SK-N-SH treated with all-trans-retinoic acid at 6 μM for 48 hours (cell line): ENCODE measurements around the gene BBS9.

Source experiments
- ATAC-seq: fragments of 200-7000 bp; cut with Tn5 transposase; 3 replicates; pipeline ENCODE4 v1.9.1; 2020; ENCODE audit warnings: mild to moderate bottlenecking, moderate library complexity
- ARNTL ChIP-seq: fragments of 450-650 bp; formaldehyde crosslinking; IDR thresholded peaks from 2 replicates; pipeline ENCODE4 v1.5.0; 2020; ENCODE audit warnings: low read depth, mild to moderate bottlenecking, moderate library complexity, borderline replicate concordance
- BACH2 ChIP-seq: fragments of 250-450 bp; sonication (Bioruptor Pico); IDR thresholded peaks from 2 replicates; pipeline ENCODE4 v1.9.0; 2021; ENCODE audit warnings: mild to moderate bottlenecking, borderline replicate concordance
- CSDC2 ChIP-seq: fragments of 250-450 bp; sonication (Bioruptor Pico); IDR thresholded peaks from 2 replicates; pipeline ENCODE4 v1.5.0; 2020; ENCODE audit warnings: mild to moderate bottlenecking, moderate library complexity
- ESRRG ChIP-seq: fragments of 250-450 bp; sonication (Bioruptor Pico); IDR thresholded peaks from 2 replicates; pipeline ENCODE4 v1.6.1; 2021; ENCODE audit warnings: mild to moderate bottlenecking
- GLIS3 ChIP-seq: fragments of 250-450 bp; sonication (Bioruptor Pico); IDR thresholded peaks from 2 replicates; pipeline ENCODE4 v1.5.0; 2020; ENCODE audit warnings: mild to moderate bottlenecking, moderate library complexity
- ISL1 ChIP-seq: fragments of 250-450 bp; sonication (Bioruptor Pico); IDR thresholded peaks from 2 replicates; pipeline ENCODE4 v2.1.2; 2022; ENCODE audit warnings: mild to moderate bottlenecking, moderate library complexity
- OSR1 ChIP-seq: fragments of 250-450 bp; sonication (Bioruptor Pico); IDR thresholded peaks from 2 replicates; pipeline ENCODE4 v1.8.0; 2022; ENCODE audit warnings: moderate library complexity, mild to moderate bottlenecking, inconsistent platforms
- PPARA ChIP-seq: fragments of 250-450 bp; sonication (Bioruptor Pico); IDR thresholded peaks from 2 replicates; pipeline ENCODE4 v1.5.0; 2020; ENCODE audit warnings: mild to moderate bottlenecking, borderline replicate concordance
- RARB ChIP-seq: fragments of 250-450 bp; sonication (Bioruptor Pico); IDR thresholded peaks from 2 replicates; pipeline ENCODE4 v1.8.0; 2021; ENCODE audit warnings: mild to moderate bottlenecking, moderate library complexity
- SNAI2 ChIP-seq: fragments of 250-450 bp; sonication (Bioruptor Pico); IDR thresholded peaks from 2 replicates; pipeline ENCODE4 v1.5.0; 2020; ENCODE audit warnings: mild to moderate bottlenecking, moderate library complexity
- TCF4 ChIP-seq: fragments of 250-450 bp; sonication (Bioruptor Pico); IDR thresholded peaks from 2 replicates; pipeline ENCODE4 v1.8.0; 2021; ENCODE audit warnings: mild to moderate bottlenecking, moderate library complexity, borderline replicate concordance
- TOX ChIP-seq: fragments of 250-450 bp; sonication (Bioruptor Pico); IDR thresholded peaks from 2 replicates; pipeline ENCODE4 v1.8.0; 2021; ENCODE audit warnings: mild to moderate bottlenecking, moderate library complexity, borderline replicate concordance
- TSHZ2 ChIP-seq: fragments of 250-450 bp; sonication (Bioruptor Pico); IDR thresholded peaks from 2 replicates; pipeline ENCODE4 v1.5.0; 2020; ENCODE audit warnings: mild to moderate bottlenecking, moderate library complexity
- ZC3H10 ChIP-seq: fragments of 250-450 bp; sonication (Bioruptor Pico); IDR thresholded peaks from 2 replicates; pipeline ENCODE4 v1.5.1; 2021; ENCODE audit warnings: mild to moderate bottlenecking, moderate library complexity
- ZFP3 ChIP-seq: fragments of 250-450 bp; sonication (Bioruptor Pico); IDR thresholded peaks from 2 replicates; pipeline ENCODE4 v1.5.0; 2020; ENCODE audit warnings: mild to moderate bottlenecking, moderate library complexity
- ZNF70 ChIP-seq: fragments of 450-650 bp; formaldehyde crosslinking; IDR thresholded peaks from 2 replicates; pipeline ENCODE4 v1.5.0; 2020; ENCODE audit warnings: mild to moderate bottlenecking, moderate library complexity
- ZNF8 ChIP-seq: fragments of 450-650 bp; formaldehyde crosslinking; IDR thresholded peaks from 2 replicates; pipeline ENCODE4 v1.5.0; 2020; ENCODE audit warnings: mild to moderate bottlenecking, moderate library complexity
- TF ChIP-seq, protein P1 (sequence below): fragments of 250-450 bp; sonication (Bioruptor Pico); IDR thresholded peaks from 2 replicates; pipeline ENCODE4 v1.5.1; 2020; ENCODE audit warnings: low read depth, mild to moderate bottlenecking, moderate library complexity
- TF ChIP-seq, protein P2 (sequence below): fragments of 250-450 bp; sonication (Bioruptor Pico); IDR thresholded peaks from 2 replicates; pipeline ENCODE4 v1.5.1; 2021; ENCODE audit warnings: mild to moderate bottlenecking, moderate library complexity
- TF ChIP-seq, protein P3 (sequence below): fragments of 250-450 bp; sonication (Bioruptor Pico); IDR thresholded peaks from 2 replicates; pipeline ENCODE4 v1.8.0; 2021; ENCODE audit warnings: low read depth, mild to moderate bottlenecking, moderate library complexity, borderline replicate concordance
- TF ChIP-seq, protein P4 (sequence below): fragments of 250-450 bp; sonication (Bioruptor Pico); IDR thresholded peaks from 2 replicates; pipeline ENCODE4 v1.8.0; 2020; ENCODE audit warnings: mild to moderate bottlenecking, moderate library complexity, borderline replicate concordance

Gene BBS9

GRCh38 chr7:33346055-33346454 lies 216.7 kb downstream of the BBS9 start:
- ATAC-seq = no peak
- TF ChIP-seq TOX (CRISPR knock-in tag) = no peak
- no peak for TF ChIP-seq OSR1
- TF ChIP-seq, protein P1, sequence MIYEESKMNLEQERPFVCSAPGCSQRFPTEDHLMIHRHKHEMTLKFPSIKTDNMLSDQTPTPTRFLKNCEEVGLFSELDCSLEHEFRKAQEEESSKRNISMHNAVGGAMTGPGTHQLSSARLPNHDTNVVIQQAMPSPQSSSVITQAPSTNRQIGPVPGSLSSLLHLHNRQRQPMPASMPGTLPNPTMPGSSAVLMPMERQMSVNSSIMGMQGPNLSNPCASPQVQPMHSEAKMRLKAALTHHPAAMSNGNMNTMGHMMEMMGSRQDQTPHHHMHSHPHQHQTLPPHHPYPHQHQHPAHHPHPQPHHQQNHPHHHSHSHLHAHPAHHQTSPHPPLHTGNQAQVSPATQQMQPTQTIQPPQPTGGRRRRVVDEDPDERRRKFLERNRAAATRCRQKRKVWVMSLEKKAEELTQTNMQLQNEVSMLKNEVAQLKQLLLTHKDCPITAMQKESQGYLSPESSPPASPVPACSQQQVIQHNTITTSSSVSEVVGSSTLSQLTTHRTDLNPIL = no peak
- TF ChIP-seq ZNF8 = no peak
- TF ChIP-seq ESRRG (CRISPR knock-in tag) = no peak
- TF ChIP-seq ZC3H10 (CRISPR knock-in tag) = no peak
- no peak for TF ChIP-seq ARNTL (CRISPR knock-in tag)
- no peak for TF ChIP-seq ISL1 (CRISPR knock-in tag)

GRCh38 chr7:33350577-33350976 lies 221.2 kb downstream of the BBS9 start:
- ATAC-seq = no peak
- TF ChIP-seq ZFP3 (no peak), GLIS3 (CRISPR knock-in tag) (no peak), SNAI2 (CRISPR knock-in tag) (no peak), ZNF8 (no peak), TOX (CRISPR knock-in tag) (no peak), PPARA (CRISPR knock-in tag) (no peak), ZNF70 (CRISPR knock-in tag) (no peak), CSDC2 (no peak), BACH2 (no peak), ISL1 (CRISPR knock-in tag) (no peak), ESRRG (CRISPR knock-in tag) (no peak), ZC3H10 (CRISPR knock-in tag) (no peak), RARB (CRISPR knock-in tag) (no peak), TCF4 (CRISPR knock-in tag) (no peak), OSR1 (no peak)
- TF ChIP-seq, protein P2, sequence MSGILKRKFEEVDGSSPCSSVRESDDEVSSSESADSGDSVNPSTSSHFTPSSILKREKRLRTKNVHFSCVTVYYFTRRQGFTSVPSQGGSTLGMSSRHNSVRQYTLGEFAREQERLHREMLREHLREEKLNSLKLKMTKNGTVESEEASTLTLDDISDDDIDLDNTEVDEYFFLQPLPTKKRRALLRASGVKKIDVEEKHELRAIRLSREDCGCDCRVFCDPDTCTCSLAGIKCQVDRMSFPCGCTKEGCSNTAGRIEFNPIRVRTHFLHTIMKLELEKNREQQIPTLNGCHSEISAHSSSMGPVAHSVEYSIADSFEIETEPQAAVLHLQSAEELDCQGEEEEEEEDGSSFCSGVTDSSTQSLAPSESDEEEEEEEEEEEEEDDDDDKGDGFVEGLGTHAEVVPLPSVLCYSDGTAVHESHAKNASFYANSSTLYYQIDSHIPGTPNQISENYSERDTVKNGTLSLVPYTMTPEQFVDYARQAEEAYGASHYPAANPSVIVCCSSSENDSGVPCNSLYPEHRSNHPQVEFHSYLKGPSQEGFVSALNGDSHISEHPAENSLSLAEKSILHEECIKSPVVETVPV (CRISPR knock-in tag) = no peak
- TF ChIP-seq, protein P1 = no peak
- TF ChIP-seq, protein P3, sequence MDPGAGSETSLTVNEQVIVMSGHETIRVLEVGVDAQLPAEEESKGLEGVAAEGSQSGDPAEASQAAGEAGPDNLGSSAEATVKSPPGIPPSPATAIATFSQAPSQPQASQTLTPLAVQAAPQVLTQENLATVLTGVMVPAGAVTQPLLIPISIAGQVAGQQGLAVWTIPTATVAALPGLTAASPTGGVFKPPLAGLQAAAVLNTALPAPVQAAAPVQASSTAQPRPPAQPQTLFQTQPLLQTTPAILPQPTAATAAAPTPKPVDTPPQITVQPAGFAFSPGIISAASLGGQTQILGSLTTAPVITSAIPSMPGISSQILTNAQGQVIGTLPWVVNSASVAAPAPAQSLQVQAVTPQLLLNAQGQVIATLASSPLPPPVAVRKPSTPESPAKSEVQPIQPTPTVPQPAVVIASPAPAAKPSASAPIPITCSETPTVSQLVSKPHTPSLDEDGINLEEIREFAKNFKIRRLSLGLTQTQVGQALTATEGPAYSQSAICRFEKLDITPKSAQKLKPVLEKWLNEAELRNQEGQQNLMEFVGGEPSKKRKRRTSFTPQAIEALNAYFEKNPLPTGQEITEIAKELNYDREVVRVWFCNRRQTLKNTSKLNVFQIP (CRISPR knock-in tag) = no peak

DNA sequence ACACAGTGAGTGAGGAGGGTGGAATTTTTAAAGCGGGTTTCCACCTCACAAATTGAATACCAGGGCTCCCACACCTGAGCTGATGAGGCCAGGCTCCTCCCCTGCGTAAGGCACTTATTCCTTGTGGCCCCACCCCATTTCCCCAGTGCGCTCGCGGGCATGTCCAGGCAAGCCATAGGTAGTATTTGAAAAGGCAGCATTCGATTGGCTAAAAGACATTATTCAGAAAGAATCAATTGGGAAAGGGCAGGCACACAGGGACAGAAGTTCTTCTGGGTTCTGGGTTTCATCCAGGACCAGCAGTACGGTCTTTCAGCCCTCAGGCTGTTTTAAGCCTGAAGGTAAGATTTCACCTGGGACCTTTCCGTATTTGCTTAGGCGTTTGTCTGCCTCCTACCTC lies 222.3 kb downstream of the BBS9 start:
- ATAC-seq = no peak
- TF ChIP-seq PPARA (CRISPR knock-in tag) (no peak), OSR1 (no peak), TOX (CRISPR knock-in tag) (no peak), SNAI2 (CRISPR knock-in tag) (no peak), ZC3H10 (CRISPR knock-in tag) (no peak), ZNF70 (CRISPR knock-in tag) (no peak), ZNF8 (no peak), TSHZ2 (CRISPR knock-in tag) (no peak), ZFP3 (no peak), GLIS3 (CRISPR knock-in tag) (no peak)
- TF ChIP-seq, protein P3 (CRISPR knock-in tag) = no peak
- TF ChIP-seq, protein P2 (CRISPR knock-in tag) = no peak
- TF ChIP-seq, protein P4, sequence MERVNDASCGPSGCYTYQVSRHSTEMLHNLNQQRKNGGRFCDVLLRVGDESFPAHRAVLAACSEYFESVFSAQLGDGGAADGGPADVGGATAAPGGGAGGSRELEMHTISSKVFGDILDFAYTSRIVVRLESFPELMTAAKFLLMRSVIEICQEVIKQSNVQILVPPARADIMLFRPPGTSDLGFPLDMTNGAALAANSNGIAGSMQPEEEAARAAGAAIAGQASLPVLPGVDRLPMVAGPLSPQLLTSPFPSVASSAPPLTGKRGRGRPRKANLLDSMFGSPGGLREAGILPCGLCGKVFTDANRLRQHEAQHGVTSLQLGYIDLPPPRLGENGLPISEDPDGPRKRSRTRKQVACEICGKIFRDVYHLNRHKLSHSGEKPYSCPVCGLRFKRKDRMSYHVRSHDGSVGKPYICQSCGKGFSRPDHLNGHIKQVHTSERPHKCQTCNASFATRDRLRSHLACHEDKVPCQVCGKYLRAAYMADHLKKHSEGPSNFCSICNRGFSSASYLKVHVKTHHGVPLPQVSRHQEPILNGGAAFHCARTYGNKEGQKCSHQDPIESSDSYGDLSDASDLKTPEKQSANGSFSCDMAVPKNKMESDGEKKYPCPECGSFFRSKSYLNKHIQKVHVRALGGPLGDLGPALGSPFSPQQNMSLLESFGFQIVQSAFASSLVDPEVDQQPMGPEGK (CRISPR knock-in tag) = no peak
- TF ChIP-seq, all 23 proteins: peak for 0
